Measurements from ENCODE around the gene ETV6.

GRCh38 chr12:11922361-11922760 lies 272.9 kb downstream of the ETV6 start:
- TF ChIP-seq ZNF274 (IDR thresholded peaks at IDR 0.05; ENCODE audit: low read depth, low read length): no peak
- no peak for TF ChIP-seq TCF7L2 (IDR thresholded peaks at IDR 0.05; ENCODE audit: borderline replicate concordance, extremely low read depth, insufficient read depth, insufficient read length)
- no peak for TF ChIP-seq POLR2A (IDR thresholded peaks at IDR 0.05; ENCODE audit: borderline replicate concordance, extremely low read depth, insufficient read depth, insufficient read length)
